Peyer's patch (tissue), 4 donors: ENCODE data around the gene SYNGR1.

Experiments
- POLR2A ChIP-seq, 2 donors: fragments of 450-650 bp; IDR thresholded peaks; one replicate each; pipeline ENCODE4 v1.5.1; 2017; ENCODE audit warnings: antibody characterized with exemption in 2 of 2, mild to moderate bottlenecking in 2 of 2, moderate library complexity in 2 of 2
- TF ChIP-seq, protein P1 (sequence below), 6 experiments: fragments of 450-650 bp in 4 of 6; fragments of 200-600 bp in 2 of 6; sonication (generic) in 1 of 6; IDR thresholded peaks; one replicate each; pipeline ENCODE4 v1.5.1; 2017 to 2019; ENCODE audit warnings: antibody characterized with exemption in 6 of 6, mild to moderate bottlenecking in 3 of 6, moderate library complexity in 1 of 6

DNA sequence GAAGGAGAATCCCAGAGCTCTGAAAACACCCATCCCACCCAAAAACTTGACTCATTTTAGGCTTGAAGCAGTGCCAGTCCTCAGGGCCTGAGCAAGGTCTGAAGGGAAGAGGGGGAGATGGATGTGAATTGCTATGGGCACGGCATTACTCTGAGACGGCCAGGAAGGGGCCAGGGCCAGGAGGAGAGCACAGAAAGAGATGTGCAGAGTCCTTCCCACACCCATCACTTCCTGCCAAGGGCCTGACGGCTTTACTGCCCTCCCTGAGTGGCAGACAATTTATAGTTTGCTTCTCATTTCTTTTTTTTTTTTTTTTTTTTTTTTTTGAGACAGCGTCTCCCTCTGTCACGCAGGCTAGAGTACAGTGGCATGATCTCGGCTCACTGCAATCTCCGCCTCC is 72.3 kb downstream of the SYNGR1 start:
- TF ChIP-seq, protein P1, sequence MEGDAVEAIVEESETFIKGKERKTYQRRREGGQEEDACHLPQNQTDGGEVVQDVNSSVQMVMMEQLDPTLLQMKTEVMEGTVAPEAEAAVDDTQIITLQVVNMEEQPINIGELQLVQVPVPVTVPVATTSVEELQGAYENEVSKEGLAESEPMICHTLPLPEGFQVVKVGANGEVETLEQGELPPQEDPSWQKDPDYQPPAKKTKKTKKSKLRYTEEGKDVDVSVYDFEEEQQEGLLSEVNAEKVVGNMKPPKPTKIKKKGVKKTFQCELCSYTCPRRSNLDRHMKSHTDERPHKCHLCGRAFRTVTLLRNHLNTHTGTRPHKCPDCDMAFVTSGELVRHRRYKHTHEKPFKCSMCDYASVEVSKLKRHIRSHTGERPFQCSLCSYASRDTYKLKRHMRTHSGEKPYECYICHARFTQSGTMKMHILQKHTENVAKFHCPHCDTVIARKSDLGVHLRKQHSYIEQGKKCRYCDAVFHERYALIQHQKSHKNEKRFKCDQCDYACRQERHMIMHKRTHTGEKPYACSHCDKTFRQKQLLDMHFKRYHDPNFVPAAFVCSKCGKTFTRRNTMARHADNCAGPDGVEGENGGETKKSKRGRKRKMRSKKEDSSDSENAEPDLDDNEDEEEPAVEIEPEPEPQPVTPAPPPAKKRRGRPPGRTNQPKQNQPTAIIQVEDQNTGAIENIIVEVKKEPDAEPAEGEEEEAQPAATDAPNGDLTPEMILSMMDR (IDR thresholded peaks at IDR 0.05) = no peak
- no peak for TF ChIP-seq POLR2A (IDR thresholded peaks at IDR 0.05)
